Measurements from ENCODE around the gene IFRD2. TPM values are rescaled to one million over a fixed set of nuclear protein-coding genes. Genes with fewer than 3 reads are reported as not detected.

Gene IFRD2
- polyA plus RNA-seq, 1 of the 3 experiments (the other 2 are of a cell fraction), result 73.2 TPM

- TF ChIP-seq PBX3 (IDR thresholded peaks at IDR 0.05), result no peak
- TF ChIP-seq MEF2A (IDR thresholded peaks at IDR 0.05; ENCODE audit: borderline replicate concordance, low read depth), result no peak
- no peak for TF ChIP-seq REST (IDR thresholded peaks at IDR 0.05; ENCODE audit: low read depth, low read length)
- no peak for TF ChIP-seq POLR2AphosphoS5 (IDR thresholded peaks at IDR 0.05; ENCODE audit: low read depth, low read length)
These were observed 25.4 kb downstream of the IFRD2 start (continued) for GRCh38 chr3:50266836-50267235.

- Histone ChIP-seq H3F3A (replicated peaks; ENCODE audit: insufficient read depth) (peaks cover 26% of the 10 kb centered on the region), H4K20me1 (ENCODE audit: insufficient read depth) (no peaks in the 10 kb centered on the region), H3K27ac (ENCODE audit: low read depth in 2 of 2, low read length in 1 of 2) (peak overlapping the region in 1 of 2 experiments; percentile 83; a peak in 1 of 4 replicates), H3K4me1 (ENCODE audit: control insufficient read depth in 1 of 2, insufficient read depth in 2 of 2, low read depth in 1 of 2, low read length in 1 of 2) (peaks cover 31 to 38% of the 10 kb centered on the region in 2 experiments; a peak in 3 of 4 replicates), H3K79me2 (ENCODE audit: insufficient read depth) (peaks cover 6% of the 10 kb centered on the region), H3K27me3 (ENCODE audit: insufficient read depth) (no peaks in the 10 kb centered on the region), H3K4me2 (0 out of 2 replicates have a peak overlapping the region, but pooled peaks have one; percentile 78), H3K4me3 (ENCODE audit: low read depth in 2 of 2, low read length in 1 of 2) (no peak overlapping the region), H3K9me2 (no peaks in the 10 kb centered on the region), H2AFZ (ENCODE audit: low read depth) (no peak overlapping the region), H3K9me3 (no peaks in the 10 kb centered on the region), H3K9ac (no peak overlapping the region), H3K36me3 (replicated peaks in 1 of 2; ENCODE audit: control insufficient read depth in 1 of 2, insufficient read depth in 2 of 2, low read length in 1 of 2) (no peaks in the 10 kb centered on the region)
- ChIA-PET POLR2A (no interaction called here), CTCF (interaction anchor here (0.8 to 6.6 kb wide), 9 partner anchors 9 to 77 kb away, joined by 3 to 49 read pairs (median 6); no protein-coding TSS in a partner anchor)
- DNase-seq, result no peak
- 98% methylated on average over 4 of the region's 6 CpGs for WGBS (ENCODE audit: low lambda C conversion rate)
- TF ChIP-seq IRF3 (IDR thresholded peaks at IDR 0.05; ENCODE audit: low read depth, low read length), result no peak
- no peak for TF ChIP-seq MEF2A (IDR thresholded peaks at IDR 0.05; ENCODE audit: borderline replicate concordance, low read depth)
- no peak for TF ChIP-seq ZBTB33 (IDR thresholded peaks at IDR 0.05; ENCODE audit: borderline replicate concordance, low read depth)
- TF ChIP-seq ELF1 (IDR thresholded peaks at IDR 0.05), result no peak
- TF ChIP-seq PBX3 (IDR thresholded peaks at IDR 0.05), result no peak
- no peak for TF ChIP-seq TAF1 (IDR thresholded peaks at IDR 0.05; ENCODE audit: borderline replicate concordance, low read depth, low read length)
- no peak for TF ChIP-seq RCOR1 (IDR thresholded peaks at IDR 0.05; ENCODE audit: low read length)
- no peak for TF ChIP-seq GABPA (IDR thresholded peaks at IDR 0.05; ENCODE audit: low read depth)
- TF ChIP-seq SIN3A (IDR thresholded peaks at IDR 0.05; ENCODE audit: borderline replicate concordance, low read depth, low read length), result no peak
- TF ChIP-seq YY1 (IDR thresholded peaks at IDR 0.05; ENCODE audit: low read depth), result no peak
- TF ChIP-seq EP300 (IDR thresholded peaks at IDR 0.05; ENCODE audit: borderline replicate concordance in 1 of 2, low read depth in 1 of 2, low read length in 1 of 2), result no peak
- TF ChIP-seq TEAD4 (IDR thresholded peaks at IDR 0.05; ENCODE audit: borderline replicate concordance, insufficient read depth), result no peak
- TF ChIP-seq FOXM1 (IDR thresholded peaks at IDR 0.05; ENCODE audit: low read depth), result no peak
- TF ChIP-seq RAD21 (IDR thresholded peaks at IDR 0.05; ENCODE audit: low read length), result no peak
- TF ChIP-seq NRF1 (IDR thresholded peaks at IDR 0.05; ENCODE audit: low read depth, low read length), result no peak
- no peak for TF ChIP-seq RXRA (IDR thresholded peaks at IDR 0.05; ENCODE audit: borderline replicate concordance, low read depth)
- TF ChIP-seq FOXJ3 (CRISPR knock-in tag; IDR thresholded peaks at IDR 0.05), result no peak
- no peak for TF ChIP-seq FOSL2 (IDR thresholded peaks at IDR 0.05; ENCODE audit: borderline replicate concordance, low read depth)
- TF ChIP-seq POLR2AphosphoS5 (IDR thresholded peaks at IDR 0.05; ENCODE audit: low read depth, low read length), result no peak
These were observed 26.2 kb downstream of the IFRD2 start for GRCh38 chr3:50266017-50266416.

Measured in SK-N-SH (cell line).